Renal pelvis (tissue), 12 donors: Measurements from ENCODE around the gene FBXO3. TPM values are rescaled to one million over a fixed set of nuclear protein-coding genes. Genes with fewer than 3 reads are reported as not detected.
"Not testable (repeated sequence)": the region's sequence is repeated elsewhere in the genome, so short reads cannot be mapped to it uniquely, and the experiment has no call there.

ENCODE experiments used
- DNase-seq: peaks from one replicate; pipeline ENCODE4 v3.0.0-alpha.2; 2013
- long read RNA-seq, 16 experiments: transcript quantifications; one replicate each; lab custom pipeline, GENCODE V29; 2026
- polyA plus RNA-seq, 3 donors: library from polyadenylated mRNA; unstranded; fragments of 120-200 nt; gene quantifications; one replicate each; pipeline ENCODE4 v1.2.1, GENCODE V29; 2013; ENCODE audit not compliant: insufficient read length in 3 of 3

Gene FBXO3
- 10 to 100 TPM; 48.4 to 61.6 (median 52.5) TPM for polyA plus RNA-seq
- long read RNA-seq, donor 1, full-length matches to known transcripts = 10 of 10 reads
- long read RNA-seq, donor 1, partial matches to known transcripts = 0 of 10 reads
- long read RNA-seq, donor 1, other reads (novel, unspliced or antisense) = 0 of 10 reads
- long read RNA-seq, donor 2, transcript FBXO3-201 (11 exons, 2,397 nt) = major isoform, 12 of 13 reads
- long read RNA-seq, donor 2, partial matches to known transcripts = 0 of 13 reads
- long read RNA-seq, donor 2, other reads (novel, unspliced or antisense) = 0 of 13 reads
- long read RNA-seq, donor 3, transcript FBXO3-201 (11 exons, 2,397 nt) = major isoform, 9 of 11 reads
- long read RNA-seq, donor 3, partial matches to known transcripts = 0 of 11 reads
- long read RNA-seq, donor 3, other reads (novel, unspliced or antisense) = 0 of 11 reads
- long read RNA-seq, donor 4, transcript FBXO3-201 (11 exons, 2,397 nt) = major isoform, 5 of 5 reads
- long read RNA-seq, donor 4, partial matches to known transcripts = 0 of 5 reads
- long read RNA-seq, donor 4, other reads (novel, unspliced or antisense) = 0 of 5 reads
- long read RNA-seq, donor 5, partial matches to known transcripts = 0 of 5 reads
- long read RNA-seq, donor 5, other reads (novel, unspliced or antisense) = 0 of 5 reads
- long read RNA-seq, donor 6, transcript FBXO3-201 (11 exons, 2,397 nt) = major isoform, 11 of 12 reads
- long read RNA-seq, donor 6, partial matches to known transcripts = 0 of 12 reads
- long read RNA-seq, donor 6, other reads (novel, unspliced or antisense) = 0 of 12 reads
- long read RNA-seq, donor 7, transcript FBXO3-201 (11 exons, 2,397 nt) = major isoform, 14 of 15 reads
- long read RNA-seq, donor 7, partial matches to known transcripts = 0 of 15 reads
- long read RNA-seq, donor 7, other reads (novel, unspliced or antisense) = 0 of 15 reads
- long read RNA-seq, donor 8, full-length matches to known transcripts = 8 of 8 reads
- long read RNA-seq, donor 8, partial matches to known transcripts = 0 of 8 reads
- long read RNA-seq, donor 8, other reads (novel, unspliced or antisense) = 0 of 8 reads
- long read RNA-seq, donor 9, transcript FBXO3-201 (11 exons, 2,397 nt) = major isoform, 7 of 13 reads
- long read RNA-seq, donor 9, partial matches to known transcripts = 0 of 13 reads
- long read RNA-seq, donor 9, other reads (novel, unspliced or antisense) = 5 of 13 reads
- long read RNA-seq, donor 10, full-length matches to known transcripts = 7 of 7 reads
- long read RNA-seq, donor 10, partial matches to known transcripts = 0 of 7 reads
- long read RNA-seq, donor 10, other reads (novel, unspliced or antisense) = 0 of 7 reads
- long read RNA-seq, donor 11, partial matches to known transcripts = 0 of 6 reads
- long read RNA-seq, donor 11, other reads (novel, unspliced or antisense) = 0 of 6 reads
- long read RNA-seq, donor 12, transcript FBXO3-201 (11 exons, 2,397 nt) = major isoform, 13 of 14 reads
- long read RNA-seq, donor 12, partial matches to known transcripts = 0 of 14 reads
- long read RNA-seq, donor 12, other reads (novel, unspliced or antisense) = 0 of 14 reads
- long read RNA-seq, donor 13, transcript FBXO3-201 (11 exons, 2,397 nt) = major isoform, 5 of 7 reads
- long read RNA-seq, donor 13, partial matches to known transcripts = 0 of 7 reads
- long read RNA-seq, donor 13, other reads (novel, unspliced or antisense) = 0 of 7 reads
- long read RNA-seq, donor 14 = 0 reads
- long read RNA-seq, donor 15, full-length matches to known transcripts = 14 of 20 reads
- long read RNA-seq, donor 15, partial matches to known transcripts = 6 of 20 reads
- long read RNA-seq, donor 15, other reads (novel, unspliced or antisense) = 0 of 20 reads
- long read RNA-seq, donor 16, transcript FBXO3-201 (11 exons, 2,397 nt) = major isoform, 10 of 20 reads
- long read RNA-seq, donor 16, partial matches to known transcripts = 8 of 20 reads
- long read RNA-seq, donor 16, other reads (novel, unspliced or antisense) = 0 of 20 reads

DNA sequence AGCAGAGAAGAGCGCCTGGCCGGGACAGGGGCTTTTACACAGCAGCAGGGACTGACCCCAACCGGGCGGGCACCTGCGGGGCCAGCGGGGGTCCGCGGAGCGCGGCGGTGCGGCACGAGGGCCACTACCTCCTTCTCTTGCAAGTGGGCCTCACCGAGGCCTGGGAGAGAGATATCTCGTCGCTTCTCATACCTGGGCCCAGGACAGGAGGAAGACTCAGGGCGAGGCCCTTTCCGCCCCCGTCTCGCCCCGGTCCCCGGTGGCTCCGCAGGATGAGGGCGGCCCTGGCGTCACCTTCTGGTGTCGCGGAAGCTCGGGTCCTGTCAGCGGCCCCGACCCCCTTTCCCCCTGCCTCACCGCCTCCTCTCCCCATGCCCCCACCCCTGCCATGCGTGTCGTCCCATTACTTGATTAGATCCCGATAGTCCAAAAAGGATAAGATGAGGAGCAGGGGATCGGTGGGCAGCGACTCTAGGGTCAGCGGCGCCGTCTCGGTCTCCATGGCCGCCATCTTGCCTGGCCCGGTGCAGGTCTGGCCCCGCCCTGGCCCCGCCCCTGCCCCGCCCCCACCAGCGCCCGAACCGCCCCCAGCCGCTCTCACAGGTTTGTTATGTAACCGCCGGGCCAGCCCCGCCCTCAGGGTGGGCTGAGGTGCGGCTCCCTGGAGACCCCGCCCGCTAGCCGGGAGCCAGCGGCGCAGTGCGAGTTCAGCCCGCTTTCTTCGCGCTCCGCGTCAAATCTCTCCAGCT, at the start of gene FBXO3:
FBXO3 (minus strand) TSS at position 534 of the 749 bp plus-strand sequence; CDS start at position 511, 23 bp downstream.
- peak; percentile 91 for DNase-seq

DNA sequence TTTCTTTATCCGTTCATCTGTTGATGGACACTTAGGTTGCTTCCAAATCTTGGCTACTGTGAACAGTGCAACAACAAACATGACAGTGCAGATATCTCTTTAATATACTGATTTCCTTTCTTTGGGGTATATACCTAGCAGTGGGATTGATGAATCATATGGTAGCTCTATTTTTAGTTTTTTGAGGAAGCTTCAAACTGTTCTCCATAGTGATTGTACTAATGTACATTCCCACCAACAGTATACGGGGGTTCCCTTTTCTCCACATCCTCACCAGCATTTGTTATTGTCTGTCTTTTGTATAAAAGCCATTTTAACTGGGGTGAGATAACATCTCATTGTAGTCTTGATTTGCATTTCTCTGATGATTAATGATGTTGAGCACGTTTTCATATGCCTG, 48.7 kb upstream of the FBXO3 start:
- DNase-seq = not testable (repeated sequence)

DNA sequence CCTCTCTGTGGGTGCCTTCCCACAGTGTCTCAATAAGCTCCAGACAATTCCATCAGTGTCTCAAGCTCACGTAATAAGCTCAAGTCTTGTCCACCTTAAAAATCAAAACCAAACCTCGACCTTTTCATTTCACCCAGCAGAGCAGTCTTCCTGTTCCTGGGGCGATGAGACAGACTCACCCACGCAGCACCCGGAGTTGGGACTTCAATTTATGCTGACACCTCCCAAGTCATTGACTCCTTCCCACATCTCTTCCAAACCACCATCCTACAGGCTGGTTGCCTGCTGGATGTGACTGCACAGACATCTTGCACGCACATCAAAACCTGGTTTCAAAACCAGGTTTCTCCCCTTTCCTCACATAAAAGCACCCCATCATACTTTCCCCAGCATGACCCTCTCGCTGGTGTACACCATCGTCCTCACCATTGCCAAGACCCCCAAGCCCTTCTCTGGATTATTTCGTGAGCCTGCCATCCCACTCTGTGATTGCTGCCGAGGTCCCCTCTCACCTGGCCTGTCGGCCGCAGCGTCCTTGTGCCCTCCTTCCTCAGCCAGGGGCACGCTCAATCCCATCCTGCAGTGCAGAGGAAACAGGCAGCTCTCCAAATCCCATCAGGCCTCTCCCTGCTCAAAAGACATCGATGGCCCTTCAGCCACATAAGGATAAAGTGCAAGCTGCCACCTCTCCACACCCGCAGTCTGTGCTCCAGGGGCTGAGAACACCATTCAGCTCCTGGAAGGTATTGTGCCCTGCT, 45.1 kb upstream of the FBXO3 start:
- no peak for DNase-seq

DNA sequence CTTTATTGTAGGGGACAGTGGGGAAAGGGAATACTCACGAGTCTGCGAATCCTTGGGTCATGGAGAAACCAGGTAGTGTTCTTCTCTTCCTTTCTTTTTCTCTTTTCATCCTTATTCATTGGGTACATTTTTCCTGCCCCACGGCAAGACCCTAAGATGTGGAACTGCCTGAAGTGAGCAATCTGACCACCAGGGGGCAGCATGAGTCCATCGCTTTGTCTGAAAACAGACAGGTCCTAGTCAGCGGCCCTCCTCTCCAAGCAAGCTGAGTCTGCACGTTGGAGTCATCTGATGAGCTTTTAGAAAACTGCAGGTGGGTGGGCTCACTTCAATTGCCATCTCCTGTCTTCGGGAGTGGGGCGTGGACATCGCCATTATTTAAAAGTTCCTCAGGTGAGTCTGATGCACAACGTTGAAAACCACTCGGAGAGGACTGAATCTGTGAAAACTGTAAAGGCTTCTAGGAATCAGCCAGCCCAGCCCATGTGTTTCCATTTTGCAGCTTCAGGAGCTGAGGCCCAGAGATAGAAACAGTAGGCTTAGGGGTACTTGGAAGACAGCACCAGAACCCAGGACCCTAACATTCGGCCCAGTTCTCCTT, 34.0 kb upstream of the FBXO3 start:
- peak; percentile 81 for DNase-seq

DNA sequence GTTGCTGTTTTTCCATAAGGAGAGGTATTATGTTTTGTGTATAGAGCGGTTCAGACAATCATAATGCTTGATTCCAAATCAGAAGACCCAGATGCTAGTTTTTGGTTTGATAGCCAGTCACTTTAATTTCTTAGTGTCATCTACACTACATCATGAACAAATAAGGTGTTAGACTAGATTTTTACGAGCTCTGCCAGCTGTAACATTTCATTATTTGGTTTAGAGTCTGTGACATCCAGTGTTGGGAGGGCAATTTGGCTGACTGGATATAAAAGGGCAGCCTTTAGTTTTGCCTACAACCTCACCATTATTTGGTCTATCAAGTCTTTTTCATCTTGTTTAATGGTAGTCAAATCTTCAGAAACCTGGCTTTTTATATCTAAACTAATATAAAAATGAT, 30.2 kb upstream of the FBXO3 start:
- DNase-seq = no peak

DNA sequence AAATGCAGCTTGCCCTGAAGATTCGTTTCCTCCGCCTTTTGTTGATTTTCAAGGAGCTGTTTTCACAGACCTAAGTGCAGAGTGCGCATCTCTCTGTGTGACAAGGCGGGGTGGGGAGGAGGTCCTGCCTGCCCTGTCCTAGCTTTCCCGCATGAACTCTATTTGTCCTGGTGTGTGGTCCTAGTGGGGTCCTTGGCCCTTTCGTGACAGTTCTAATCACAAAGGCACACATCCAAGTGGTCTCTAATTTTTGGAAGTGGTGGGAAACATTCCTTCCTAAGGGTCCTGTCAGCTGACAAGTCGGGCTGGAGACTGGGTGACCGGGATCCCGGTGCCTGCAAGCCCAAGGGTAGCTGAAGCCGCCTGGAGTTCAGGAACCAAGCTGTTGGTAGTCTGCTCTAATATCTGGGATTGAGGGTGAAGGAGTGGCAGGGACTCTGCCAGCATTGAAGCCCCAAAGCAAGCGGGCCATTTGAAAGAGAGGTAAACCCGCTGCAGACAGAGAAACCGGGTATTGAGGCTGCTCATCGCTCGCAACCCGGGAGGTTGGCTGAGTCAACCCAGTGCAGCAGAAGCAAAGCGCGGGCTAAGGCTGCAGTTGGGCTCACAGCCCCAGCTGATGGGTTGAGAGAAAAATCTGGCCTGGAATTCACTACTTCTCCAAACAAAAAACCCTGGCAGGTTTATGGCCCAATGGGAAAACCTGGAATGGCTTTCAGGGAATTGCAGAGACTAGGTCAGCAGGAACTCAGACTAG, 28.1 kb upstream of the FBXO3 start:
- DNase-seq = peak; percentile 83

GRCh38 chr11:33801821-33802193, 27.5 kb upstream of the FBXO3 start:
- no peak for DNase-seq

DNA sequence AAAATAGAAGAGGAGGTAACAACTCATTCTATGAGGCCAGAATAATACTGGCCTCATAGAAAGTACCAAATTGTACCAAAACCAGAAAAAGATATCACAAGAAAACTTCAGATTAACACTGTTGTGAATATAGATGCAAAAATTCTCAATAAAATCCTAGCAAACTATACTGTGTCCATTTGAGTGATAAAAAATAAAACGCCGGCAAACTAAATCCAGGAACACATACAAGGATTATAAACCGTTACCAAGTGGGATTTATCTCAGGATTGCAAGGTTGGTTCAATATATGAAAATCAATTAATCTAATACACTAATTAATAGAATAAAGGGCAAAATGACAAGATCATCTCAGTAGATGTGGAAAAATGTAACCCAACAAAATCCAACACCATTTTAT, 23.6 kb upstream of the FBXO3 start:
- DNase-seq = no peak

DNA sequence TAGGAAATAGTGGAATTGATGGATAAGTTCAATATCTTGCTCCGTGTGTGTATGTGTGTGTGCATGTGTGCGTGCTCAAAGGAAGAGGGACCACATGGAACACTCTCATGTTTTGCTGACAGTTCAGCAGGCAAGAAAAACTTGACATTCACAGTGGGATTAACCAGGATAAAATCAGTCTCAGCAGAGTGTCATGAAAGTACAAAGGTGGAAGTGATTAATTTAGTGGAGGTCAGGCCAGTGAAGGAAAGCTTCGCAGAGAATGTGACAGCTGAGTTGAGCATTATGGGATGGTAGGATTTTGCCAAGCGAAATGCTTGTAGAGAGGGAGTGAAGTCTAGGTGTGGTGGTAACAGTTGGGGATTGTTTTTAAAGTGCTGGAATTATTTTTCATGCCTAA, 15.7 kb upstream of the FBXO3 start:
- DNase-seq = no peak

- not testable (repeated sequence) for DNase-seq
These were observed 13.8 kb upstream of the FBXO3 start for GRCh38 chr11:33788095-33788494.

GRCh38 chr11:33787076-33787475, 12.8 kb upstream of the FBXO3 start:
- DNase-seq = no peak

GRCh38 chr11:33785609-33786008, 11.3 kb upstream of the FBXO3 start:
- no peak for DNase-seq

- DNase-seq = no peak
These were observed 5.7 kb upstream of the FBXO3 start for GRCh38 chr11:33779849-33780528.

DNA sequence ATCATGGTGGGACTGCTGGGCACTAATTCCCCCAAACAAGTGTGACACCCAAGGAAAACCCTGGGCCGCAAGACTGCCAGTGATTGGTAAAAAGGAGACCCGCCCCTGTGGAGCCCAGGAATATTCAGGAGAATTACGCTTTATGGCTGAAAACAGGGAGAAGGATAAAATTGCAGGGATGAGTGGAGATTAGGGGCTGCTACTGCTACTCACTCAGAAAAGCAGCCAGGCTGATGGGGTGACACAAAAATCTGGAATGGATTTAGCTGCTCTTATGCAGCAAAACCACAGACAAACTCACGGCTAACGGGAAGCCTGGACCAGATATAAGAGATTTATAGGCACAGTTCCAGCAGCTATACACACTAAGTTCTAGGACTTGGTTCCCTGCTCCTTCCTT, 4.4 kb upstream of the FBXO3 start:
- DNase-seq = no peak

DNA sequence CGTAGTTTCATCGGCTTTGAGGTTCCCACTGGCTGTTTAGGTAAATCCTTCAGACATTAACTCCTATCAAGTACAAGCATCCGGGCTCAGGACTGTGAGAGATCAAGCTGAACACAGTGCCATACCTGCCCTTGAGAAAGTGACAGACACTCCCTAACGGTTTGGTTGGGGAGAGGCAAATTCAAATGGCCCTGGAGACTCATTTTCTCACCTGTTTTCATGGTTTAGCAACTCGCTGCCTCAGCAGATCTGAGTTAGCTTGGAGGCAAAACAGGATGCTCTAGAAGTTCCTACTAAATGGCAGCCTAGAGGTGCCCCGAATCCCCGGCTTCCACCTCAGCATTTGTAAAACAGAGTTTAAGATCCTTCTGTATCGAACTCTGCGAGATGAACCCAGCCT, 3.6 kb upstream of the FBXO3 start:
- DNase-seq = no peak

DNA sequence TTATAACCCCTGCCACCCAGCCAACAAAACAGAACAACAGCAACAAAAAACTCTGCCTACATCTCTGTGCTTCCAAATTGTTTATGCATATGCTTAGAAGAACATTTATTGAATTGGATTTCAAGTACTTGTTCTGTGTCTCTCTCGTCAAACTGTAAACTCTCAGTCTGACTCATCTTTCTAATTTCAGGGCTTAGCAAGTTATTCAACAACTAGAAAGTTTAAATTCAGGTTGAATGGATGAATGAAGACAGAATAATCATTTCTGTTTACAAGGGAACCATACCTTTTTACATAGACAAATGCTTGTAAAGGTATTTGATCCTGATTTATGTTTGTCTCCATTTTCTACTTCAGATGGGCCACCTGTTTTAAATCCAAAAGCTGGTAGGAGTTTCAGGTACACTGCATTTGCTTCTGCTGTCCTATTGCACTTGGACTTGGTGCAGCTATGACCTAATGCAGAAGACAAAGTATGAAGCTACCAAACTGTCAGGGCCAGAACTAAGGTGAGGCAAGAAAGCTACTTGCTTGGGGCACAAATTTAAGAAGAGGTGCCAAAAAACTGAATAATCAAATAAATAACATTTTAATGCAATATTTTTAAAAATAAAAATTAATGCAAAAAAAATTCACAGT, 1.6 kb upstream of the FBXO3 start:
- DNase-seq = no peak

- no peak for DNase-seq
These were observed 1.1 kb upstream of the FBXO3 start for GRCh38 chr11:33775467-33775807.
